NB4 (cell line): ENCODE measurements around the gene BRMS1L.
A peak's percentile ranks its signal among the peaks of the same experiment; 100 is the strongest.
"Not testable (repeated sequence)": the region's sequence is repeated elsewhere in the genome, so short reads cannot be mapped to it uniquely, and the experiment has no call there.

Experiments
- DNase-seq: peaks from one replicate; pipeline ENCODE4 v3.0.0; 2010; ENCODE audit warnings: low read depth
- H3K4me3 ChIP-seq: one replicate; pipeline ENCODE4 v1.5.1; 2011; ENCODE audit warnings: mild to moderate bottlenecking, low read depth, low read length, moderate library complexity
- MAX ChIP-seq: IDR thresholded peaks from 2 replicates; pipeline ENCODE4 v1.6.1; 2011; ENCODE audit warnings: low read depth, low read length
- MYC ChIP-seq: IDR thresholded peaks from 2 replicates; pipeline ENCODE4 v1.6.1; 2011; ENCODE audit warnings: low read depth, low read length
- POLR2A ChIP-seq: IDR thresholded peaks from 2 replicates; pipeline ENCODE4 v1.6.1; 2011; ENCODE audit warnings: mild to moderate bottlenecking; ENCODE audit not compliant: insufficient read length; ENCODE audit errors: extremely low read depth
- TF ChIP-seq, protein P1 (sequence below): IDR thresholded peaks from one replicate; pipeline ENCODE4 v1.5.1; 2012; ENCODE audit warnings: low read depth, low read length

Gene BRMS1L

DNA sequence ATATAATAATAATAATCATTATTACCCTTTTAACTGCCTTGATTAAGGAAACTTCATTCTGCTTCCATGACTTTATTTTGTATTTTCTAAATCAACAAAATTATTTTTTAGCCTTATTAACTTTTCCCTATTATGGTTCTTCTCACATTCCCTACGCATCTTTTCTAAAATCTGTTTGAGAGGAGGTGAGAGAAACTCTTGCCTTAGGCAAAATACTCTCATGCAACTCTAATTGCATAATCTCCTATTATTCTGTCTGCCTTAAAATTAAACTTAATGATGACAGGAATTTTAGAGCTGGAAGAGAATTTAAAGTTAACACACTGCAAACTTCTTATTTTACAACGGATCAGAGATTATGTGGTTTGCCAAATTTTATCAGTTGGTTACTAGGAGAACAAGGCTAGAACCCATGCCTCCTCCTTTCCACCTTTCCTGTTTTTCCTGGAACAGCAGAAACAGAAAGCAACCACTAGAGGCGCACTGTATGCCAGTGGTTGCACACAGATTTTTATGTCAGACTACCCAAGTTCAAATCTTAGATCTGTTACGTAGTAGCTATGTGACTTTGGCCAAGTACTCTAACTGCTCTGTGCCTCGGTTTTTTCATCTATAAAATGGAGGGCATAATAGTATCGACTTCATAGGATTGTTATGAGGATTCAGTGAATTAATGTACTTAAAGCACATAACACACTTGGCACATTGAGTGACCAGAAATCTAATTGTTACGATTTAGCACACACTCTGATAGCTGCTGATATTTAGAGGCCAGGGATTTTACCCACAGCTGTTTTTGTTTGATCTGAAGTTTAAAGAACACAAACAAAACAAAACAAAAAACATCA is 4.3 kb upstream of the BRMS1L start:
- DNase-seq, result peak; percentile 49
- no peak for TF ChIP-seq MYC
- TF ChIP-seq POLR2A, result no peak
- TF ChIP-seq, protein P1, sequence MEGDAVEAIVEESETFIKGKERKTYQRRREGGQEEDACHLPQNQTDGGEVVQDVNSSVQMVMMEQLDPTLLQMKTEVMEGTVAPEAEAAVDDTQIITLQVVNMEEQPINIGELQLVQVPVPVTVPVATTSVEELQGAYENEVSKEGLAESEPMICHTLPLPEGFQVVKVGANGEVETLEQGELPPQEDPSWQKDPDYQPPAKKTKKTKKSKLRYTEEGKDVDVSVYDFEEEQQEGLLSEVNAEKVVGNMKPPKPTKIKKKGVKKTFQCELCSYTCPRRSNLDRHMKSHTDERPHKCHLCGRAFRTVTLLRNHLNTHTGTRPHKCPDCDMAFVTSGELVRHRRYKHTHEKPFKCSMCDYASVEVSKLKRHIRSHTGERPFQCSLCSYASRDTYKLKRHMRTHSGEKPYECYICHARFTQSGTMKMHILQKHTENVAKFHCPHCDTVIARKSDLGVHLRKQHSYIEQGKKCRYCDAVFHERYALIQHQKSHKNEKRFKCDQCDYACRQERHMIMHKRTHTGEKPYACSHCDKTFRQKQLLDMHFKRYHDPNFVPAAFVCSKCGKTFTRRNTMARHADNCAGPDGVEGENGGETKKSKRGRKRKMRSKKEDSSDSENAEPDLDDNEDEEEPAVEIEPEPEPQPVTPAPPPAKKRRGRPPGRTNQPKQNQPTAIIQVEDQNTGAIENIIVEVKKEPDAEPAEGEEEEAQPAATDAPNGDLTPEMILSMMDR, result peak; percentile 96
- no peak overlapping the region for H3K4me3 ChIP-seq

DNA sequence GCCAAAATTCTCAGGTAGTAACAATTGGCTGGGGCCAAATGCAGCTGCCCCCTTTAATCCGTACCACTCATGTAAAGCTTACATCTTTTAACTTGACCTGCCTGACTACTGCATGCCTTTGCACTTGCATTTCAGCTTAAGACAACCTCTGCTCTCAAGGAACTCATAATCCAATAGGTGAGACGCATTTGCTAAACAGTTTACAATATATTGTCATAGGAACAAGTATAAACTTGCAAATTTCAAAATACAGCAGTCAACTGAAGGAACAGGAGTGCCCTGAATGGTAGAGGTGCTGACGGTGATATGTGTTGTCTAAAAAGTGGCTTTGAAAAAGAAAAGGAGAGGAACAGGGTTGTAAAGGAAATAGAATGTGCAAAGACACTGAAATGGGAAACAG is 3.6 kb upstream of the BRMS1L start:
- H3K4me3 ChIP-seq, result no peak overlapping the region
- TF ChIP-seq, protein P1, result no peak
- TF ChIP-seq MAX (no peak), MYC (no peak)
- DNase-seq, result no peak

- not testable (repeated sequence) for DNase-seq, H3K4me3 ChIP-seq
These were observed 1.5 kb upstream of the BRMS1L start for GRCh38 chr14:35824446-35825165.

- TF ChIP-seq, protein P1, result no peak
- TF ChIP-seq MYC (no peak; the same call in 1 of the 2 replicates), MAX (no peak), POLR2A (no peak)
- no peak for DNase-seq
- peak overlapping the region; percentile 91 for H3K4me3 ChIP-seq
These were observed 245 bp upstream of the BRMS1L start for GRCh38 chr14:35825968-35826217.

GRCh38 chr14:35826952-35827416 is 846 bp downstream of the BRMS1L start:
- peak overlapping the region; percentile 90 for H3K4me3 ChIP-seq
- DNase-seq, result no peak

GRCh38 chr14:35827678-35828472 is 1.7 kb downstream of the BRMS1L start:
- TF ChIP-seq MAX (no peak), POLR2A (no peak), MYC (no peak)
- TF ChIP-seq, protein P1, result no peak
- no peak for DNase-seq
- H3K4me3 ChIP-seq, result peak overlapping the region; percentile 90

More at GRCh38 chr14:35826952-35827416, 846 bp downstream of the BRMS1L start:
- no peak for TF ChIP-seq POLR2A
- TF ChIP-seq, protein P1, result no peak
